AG04450 (cell line): ENCODE data around the gene C20orf204. TPM values are rescaled to one million over a fixed set of nuclear protein-coding genes. Genes with fewer than 3 reads are reported as not detected.

Experiments
- CTCF ChIA-PET: fragments of 300-600, 350-600 bp; formaldehyde crosslinking; extraction: SDS; loops from one replicate; lab custom pipeline; 2022; ENCODE audit warnings: antibody characterized with exemption, inconsistent platforms; lab: Charles Lee
- POLR2A ChIA-PET: fragments of 350-600 bp; formaldehyde crosslinking; extraction: SDS; loops from one replicate; lab custom pipeline; 2021; ENCODE audit warnings: antibody characterized with exemption, inconsistent platforms; lab: Yijun Ruan, JAX
- DNase-seq: peaks from one replicate; pipeline ENCODE4 v3.0.0-alpha.2; 2011; ENCODE audit warnings: low read depth, low spot score
- H3K27ac ChIP-seq: one replicate; pipeline ENCODE4 v1.5.1; 2012; ENCODE audit warnings: low read depth, low read length, control low read depth
- H3K27me3 ChIP-seq: one replicate; pipeline ENCODE4 v1.6.0; 2012; ENCODE audit warnings: low read length; ENCODE audit not compliant: control insufficient read depth, insufficient read depth
- H3K4me3 ChIP-seq: 2 replicates; pipeline ENCODE4 v1.5.1; 2011; ENCODE audit warnings: mild to moderate bottlenecking, low read depth, low read length, control low read depth
- H3K9me3 ChIP-seq: 2 replicates; pipeline ENCODE4 v1.5.1; 2012; ENCODE audit warnings: low read length; ENCODE audit not compliant: control insufficient read depth, insufficient read depth
- polyA plus RNA-seq: library from polyadenylated mRNA; depleted of rRNA; stranded (reverse); fragments of >200 nt; gene quantifications from 2 replicates; pipeline ENCODE4 v1.2.3, GENCODE V29; 2011
- TF ChIP-seq, protein P1 (sequence below): IDR thresholded peaks from 2 replicates; pipeline ENCODE4 v1.5.1; 2011; ENCODE audit warnings: low read depth, low read length, control low read depth, inconsistent platforms

C20orf204 gene
- polyA plus RNA-seq, 1 experiment = 0.01 TPM

DNA sequence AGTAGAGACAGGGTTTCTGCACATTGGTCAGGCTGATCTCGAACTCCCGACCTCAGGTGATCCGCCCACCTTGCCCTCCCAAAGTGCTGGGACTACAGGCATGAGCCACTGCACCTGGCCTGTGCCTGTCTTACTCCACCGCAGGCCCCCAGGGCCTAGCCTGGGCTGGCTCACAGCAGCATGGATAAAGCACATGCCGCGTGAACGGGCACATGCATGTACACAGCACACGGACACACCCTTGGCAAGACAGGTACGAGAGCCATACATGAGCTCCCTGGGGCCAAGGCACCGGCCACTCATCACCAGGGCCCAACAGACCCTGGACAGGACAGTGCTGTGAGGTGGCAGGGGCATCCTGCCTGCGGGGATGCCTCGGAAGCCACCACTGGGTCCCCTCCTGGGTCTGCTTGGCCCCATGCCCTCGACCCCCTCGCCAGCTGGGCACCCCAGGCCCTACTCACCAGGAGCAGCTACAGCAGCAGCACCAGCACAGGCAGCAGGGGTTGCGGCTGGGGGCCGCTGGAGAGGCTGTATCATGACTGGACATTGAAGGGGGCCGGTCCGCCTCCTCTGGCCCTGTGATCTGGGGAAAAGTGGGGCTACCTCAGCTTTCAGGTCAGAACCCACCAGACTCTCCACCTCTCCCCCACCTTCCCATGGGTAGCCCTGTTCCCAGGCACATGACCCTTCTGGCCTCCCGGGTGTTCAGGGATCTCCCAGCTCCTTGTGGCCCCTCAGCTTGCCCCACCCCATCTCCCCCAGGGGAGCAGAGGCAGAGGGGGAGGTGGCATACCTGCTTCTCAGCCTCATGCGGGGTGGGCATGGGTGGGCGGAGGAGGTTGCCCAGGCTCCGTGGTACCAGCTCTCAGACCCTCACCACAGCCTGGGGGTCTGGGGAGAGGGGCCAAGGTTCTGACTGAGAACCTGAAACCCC, 40.3 kb downstream of the C20orf204 start:
- no peak overlapping the region for H3K4me3 ChIP-seq
- no peak overlapping the region for H3K27ac ChIP-seq
- DNase-seq = no peak
- H3K9me3 ChIP-seq = no peaks in the 10 kb centered on the region; the same call in 1 of the 2 replicates
- no peaks in the 10 kb centered on the region for H3K27me3 ChIP-seq
- POLR2A ChIA-PET = no interaction called here
- CTCF ChIA-PET = no interaction called here
- TF ChIP-seq, protein P1, sequence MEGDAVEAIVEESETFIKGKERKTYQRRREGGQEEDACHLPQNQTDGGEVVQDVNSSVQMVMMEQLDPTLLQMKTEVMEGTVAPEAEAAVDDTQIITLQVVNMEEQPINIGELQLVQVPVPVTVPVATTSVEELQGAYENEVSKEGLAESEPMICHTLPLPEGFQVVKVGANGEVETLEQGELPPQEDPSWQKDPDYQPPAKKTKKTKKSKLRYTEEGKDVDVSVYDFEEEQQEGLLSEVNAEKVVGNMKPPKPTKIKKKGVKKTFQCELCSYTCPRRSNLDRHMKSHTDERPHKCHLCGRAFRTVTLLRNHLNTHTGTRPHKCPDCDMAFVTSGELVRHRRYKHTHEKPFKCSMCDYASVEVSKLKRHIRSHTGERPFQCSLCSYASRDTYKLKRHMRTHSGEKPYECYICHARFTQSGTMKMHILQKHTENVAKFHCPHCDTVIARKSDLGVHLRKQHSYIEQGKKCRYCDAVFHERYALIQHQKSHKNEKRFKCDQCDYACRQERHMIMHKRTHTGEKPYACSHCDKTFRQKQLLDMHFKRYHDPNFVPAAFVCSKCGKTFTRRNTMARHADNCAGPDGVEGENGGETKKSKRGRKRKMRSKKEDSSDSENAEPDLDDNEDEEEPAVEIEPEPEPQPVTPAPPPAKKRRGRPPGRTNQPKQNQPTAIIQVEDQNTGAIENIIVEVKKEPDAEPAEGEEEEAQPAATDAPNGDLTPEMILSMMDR = no peak

DNA sequence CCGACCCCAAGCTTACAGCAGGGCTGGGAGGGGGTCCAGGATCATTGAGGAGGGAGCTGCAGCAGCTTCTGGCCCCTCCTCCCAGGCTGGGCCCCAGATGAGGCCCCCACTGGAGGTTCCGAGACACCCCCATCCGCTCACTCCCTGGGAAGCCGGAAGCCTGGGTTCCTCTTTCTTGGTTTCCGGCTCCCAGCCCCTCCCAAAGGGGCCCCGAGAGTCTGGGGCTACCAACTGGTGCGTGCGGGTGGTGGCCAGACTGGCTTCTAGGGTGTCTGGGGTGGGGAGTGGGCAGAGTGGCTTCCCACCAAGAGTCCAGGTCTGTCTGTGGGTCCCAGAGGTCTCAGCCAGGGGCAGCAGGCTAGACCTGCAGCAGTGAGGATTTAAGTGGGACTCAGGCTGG, 41.1 kb downstream of the C20orf204 start:
- Histone ChIP-seq H3K9me3 (no peaks in the 10 kb centered on the region; the same call in 1 of the 2 replicates), H3K4me3 (no peak overlapping the region), H3K27me3 (peaks cover under 1% of the 10 kb centered on the region), H3K27ac (no peak overlapping the region)
- CTCF ChIA-PET = no interaction called here
- DNase-seq = no peak
- POLR2A ChIA-PET = no interaction called here
- TF ChIP-seq, protein P1 = no peak

DNA sequence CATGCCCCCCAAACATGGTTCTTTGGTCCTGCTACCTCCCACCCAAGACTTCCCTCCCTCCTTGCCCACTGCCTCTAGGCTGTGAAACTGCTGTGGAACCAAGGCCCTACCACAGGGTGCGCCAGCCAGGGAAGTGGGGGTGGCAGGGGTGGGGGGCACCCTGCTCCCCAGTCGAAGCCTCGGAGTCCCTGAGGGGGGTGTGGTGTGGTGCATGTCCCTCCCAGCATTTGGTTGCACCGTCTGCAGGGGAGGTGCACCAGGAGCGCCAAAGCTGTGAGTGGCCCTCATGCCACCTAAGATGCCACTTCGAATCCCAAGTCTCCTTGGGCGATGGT, 41.5 kb downstream of the C20orf204 start:
- Histone ChIP-seq H3K9me3 (no peaks in the 10 kb centered on the region; the same call in 1 of the 2 replicates), H3K27ac (no peak overlapping the region), H3K4me3 (no peak overlapping the region), H3K27me3 (peaks cover 4% of the 10 kb centered on the region)
- ChIA-PET POLR2A (no interaction called here), CTCF (no interaction called here)
- no peak for DNase-seq
- TF ChIP-seq, protein P1 = no peak

DNA sequence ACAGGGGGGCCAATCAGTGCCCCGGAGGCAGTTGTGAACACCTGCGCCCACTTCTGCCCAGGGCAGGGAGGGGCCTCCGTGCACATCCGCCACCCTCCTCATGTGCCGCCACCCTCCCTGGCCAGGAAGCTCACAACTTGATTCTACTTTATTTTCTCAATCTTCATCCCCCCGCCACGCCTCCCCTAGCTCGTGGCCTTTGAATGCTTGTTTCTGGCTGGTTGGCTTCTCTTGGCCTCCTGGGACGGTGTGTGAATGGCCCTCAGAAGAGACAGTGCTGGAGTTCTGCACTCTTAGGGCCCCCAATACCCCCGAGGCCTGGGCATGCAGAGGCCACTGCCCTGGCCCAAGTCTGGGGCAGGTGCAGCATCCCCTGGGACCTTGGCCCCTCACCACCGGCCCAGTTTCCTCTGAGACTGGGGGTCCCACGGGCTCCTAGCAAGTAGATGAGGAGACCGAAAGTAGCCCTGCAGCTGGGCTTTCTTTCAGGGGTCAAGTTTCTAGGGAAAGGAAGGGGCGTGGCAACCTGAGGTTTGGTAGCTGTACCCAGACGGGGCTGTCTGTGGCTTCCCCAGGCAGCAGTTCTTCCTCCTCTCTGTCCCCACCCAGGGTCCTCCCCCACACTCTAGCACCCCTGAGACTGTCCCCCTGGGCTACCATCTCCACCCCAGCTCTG, 42.0 kb downstream of the C20orf204 start:
- TF ChIP-seq, protein P1 = no peak
- DNase-seq = no peak
- Histone ChIP-seq H3K4me3 (peak overlapping the region; percentile 68; the same call in 1 of the 2 replicates), H3K27me3 (peaks cover 4% of the 10 kb centered on the region), H3K27ac (no peak overlapping the region), H3K9me3 (no peaks in the 10 kb centered on the region; the same call in 1 of the 2 replicates)
- ChIA-PET CTCF (no interaction called here), POLR2A (no interaction called here)

DNA sequence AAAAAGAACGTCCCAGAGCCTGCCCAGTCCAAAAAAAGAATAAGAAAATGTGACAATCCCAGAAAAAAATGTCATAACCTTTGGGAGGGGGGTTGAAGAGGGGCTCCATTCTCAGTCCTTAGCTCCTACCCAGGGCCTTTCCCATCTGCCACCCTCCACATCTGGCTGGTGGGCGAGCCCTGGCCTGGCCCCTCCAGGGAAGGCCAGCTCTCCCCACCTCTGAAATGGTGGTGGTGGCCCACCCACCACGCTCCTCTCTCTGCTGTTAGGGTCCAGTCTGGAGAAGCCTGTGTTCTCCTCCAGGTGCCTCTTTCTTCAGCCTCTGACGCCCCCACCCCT, 42.9 kb downstream of the C20orf204 start:
- H3K27me3 ChIP-seq = peaks cover 4% of the 10 kb centered on the region
- TF ChIP-seq, protein P1 = no peak
- no peak for DNase-seq
- no peak overlapping the region for H3K27ac ChIP-seq
- H3K9me3 ChIP-seq = no peaks in the 10 kb centered on the region; the same call in 1 of the 2 replicates
- ChIA-PET POLR2A (no interaction called here), CTCF (interaction anchor here (0.8 to 1.8 kb wide), 3 partner anchors 9 to 41 kb away, joined by 3 to 5 read pairs (median 4); no protein-coding TSS in a partner anchor)
- H3K4me3 ChIP-seq = peak overlapping the region; percentile 68
